Testis (tissue), 3 donors: Measurements from ENCODE around the gene KCNAB3. TPM values are rescaled to one million over a fixed set of nuclear protein-coding genes. Genes with fewer than 3 reads are reported as not detected.

ENCODE experiments used
- DNase-seq: peaks from one replicate; pipeline ENCODE4 v3.0.0-alpha.2; 2019
- H3K27ac ChIP-seq, 2 donors: fragments of 200-600 bp; sonication (generic); one replicate each; pipeline ENCODE4 v1.5.1; 2019
- H3K27me3 ChIP-seq: fragments of 200-600 bp; sonication (generic); one replicate; pipeline ENCODE4 v1.5.1; 2019
- H3K36me3 ChIP-seq: fragments of 200-600 bp; sonication (generic); one replicate; pipeline ENCODE4 v1.5.1; 2017; ENCODE audit warnings: low read depth; ENCODE audit errors: missing control alignments
- H3K4me1 ChIP-seq: fragments of 200-600 bp; sonication (generic); one replicate; pipeline ENCODE4 v1.5.1; 2019
- H3K4me3 ChIP-seq, 2 donors: fragments of 200-600 bp; sonication (generic); one replicate each; pipeline ENCODE4 v1.5.1; 2017 to 2019
- H3K9me3 ChIP-seq: fragments of 200-600 bp; sonication (generic); one replicate; pipeline ENCODE4 v1.5.1; 2017
- POLR2A ChIP-seq: fragments of 450-650 bp; IDR thresholded peaks from one replicate; pipeline ENCODE4 v1.6.1; 2017; ENCODE audit warnings: antibody characterized with exemption, mild to moderate bottlenecking, moderate library complexity
- whole genome bisulfite sequencing, 2 donors: methylation state at CpG; one replicate each; pipeline ENCODE4 v1.1.5; 2018; 5-methylcytosine and 5-hydroxymethylcytosine counted together
- intact Hi-C: fragments of 100-400 bp; cut with DNase I; formaldehyde crosslinking; loops from one replicate; pipeline ENCODE4 v1.15.1; 2023; ENCODE audit warnings: low total_unique reads
- polyA plus RNA-seq: library from polyadenylated mRNA; stranded (reverse); fragments of 350-450 nt; fragmentation: Illumina TruSeq; extraction: RNeasy Lipid Tissue Mini Kit (QIAGEN cat#74804); gene quantifications from one replicate; pipeline ENCODE4 v1.2.3, GENCODE V29; 2014; ENCODE audit warnings: low read depth, low replicate concordance; ENCODE audit not compliant: insufficient read depth
- total RNA-seq, 2 donors: library from RNA; depleted of rRNA; stranded (reverse); fragments of >200 nt; gene quantifications; one replicate each; pipeline ENCODE4 v1.2.3, GENCODE V29; 2016
- TF ChIP-seq, protein P1 (sequence below), 3 experiments: fragments of 450-650 bp in 2 of 3; fragments of 200-600 bp in 1 of 3; sonication (generic) in 1 of 3; IDR thresholded peaks; one replicate each; pipeline ENCODE4 v1.5.1; 2016 to 2019; ENCODE audit warnings: antibody characterized with exemption in 3 of 3, mild to moderate bottlenecking in 2 of 3, moderate library complexity in 1 of 3

KCNAB3 gene
- total and polyA plus RNA-seq, 3 donors from 2014 or later = 3.3 to 5.2 (median 4.3) TPM

DNA sequence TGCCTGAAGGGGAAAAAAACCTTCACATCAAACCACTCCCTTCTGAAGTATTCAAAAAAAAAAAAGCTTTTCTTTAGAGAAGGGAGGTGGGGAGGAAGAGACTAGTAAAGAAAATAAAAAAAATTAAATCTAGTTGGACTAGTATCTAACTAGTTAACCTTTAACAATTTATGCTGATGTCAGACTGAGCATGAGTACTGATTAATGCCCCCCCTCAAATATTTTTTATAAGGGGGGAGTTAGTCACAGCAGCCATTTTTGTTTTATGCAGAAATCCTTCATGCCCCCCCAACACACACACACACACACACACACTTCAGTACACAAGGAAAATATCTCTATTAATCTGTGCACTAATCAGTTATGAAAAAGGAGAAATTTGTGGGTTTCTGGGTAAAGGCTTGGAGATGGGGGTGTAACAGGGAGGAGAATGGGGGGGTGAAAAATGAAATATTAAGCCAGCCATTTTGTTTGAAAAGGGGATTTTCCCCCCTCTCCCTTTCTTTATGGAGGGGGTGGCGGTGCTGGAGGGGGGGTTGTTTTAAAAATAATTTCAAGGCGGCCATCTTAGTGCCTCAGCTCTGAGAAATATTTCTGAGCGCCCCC, 45.8 kb downstream of the KCNAB3 start:
- DNase-seq = no peak
- intact Hi-C loops = no loop called here

DNA sequence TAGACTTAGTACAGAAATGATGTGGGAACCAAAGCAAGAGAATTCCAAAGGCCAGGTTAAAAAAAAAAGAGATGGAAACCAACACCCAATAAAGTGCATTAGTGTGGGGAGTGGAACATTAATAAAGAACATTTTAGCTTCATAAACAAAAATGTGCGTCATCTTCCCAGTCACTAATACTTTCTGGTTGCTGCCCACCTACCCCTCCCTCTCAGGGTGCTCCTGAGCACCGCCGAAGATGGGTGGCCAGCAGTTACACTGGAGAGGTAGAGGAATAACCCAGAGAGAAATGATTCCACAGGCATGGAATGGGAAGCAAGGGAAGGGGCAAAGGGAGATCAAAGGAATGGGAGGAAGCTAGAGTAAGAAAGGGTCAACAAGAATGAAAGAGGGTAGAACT, 47.0 kb downstream of the KCNAB3 start:
- TF ChIP-seq POLR2A = no peak
- TF ChIP-seq, protein P1, sequence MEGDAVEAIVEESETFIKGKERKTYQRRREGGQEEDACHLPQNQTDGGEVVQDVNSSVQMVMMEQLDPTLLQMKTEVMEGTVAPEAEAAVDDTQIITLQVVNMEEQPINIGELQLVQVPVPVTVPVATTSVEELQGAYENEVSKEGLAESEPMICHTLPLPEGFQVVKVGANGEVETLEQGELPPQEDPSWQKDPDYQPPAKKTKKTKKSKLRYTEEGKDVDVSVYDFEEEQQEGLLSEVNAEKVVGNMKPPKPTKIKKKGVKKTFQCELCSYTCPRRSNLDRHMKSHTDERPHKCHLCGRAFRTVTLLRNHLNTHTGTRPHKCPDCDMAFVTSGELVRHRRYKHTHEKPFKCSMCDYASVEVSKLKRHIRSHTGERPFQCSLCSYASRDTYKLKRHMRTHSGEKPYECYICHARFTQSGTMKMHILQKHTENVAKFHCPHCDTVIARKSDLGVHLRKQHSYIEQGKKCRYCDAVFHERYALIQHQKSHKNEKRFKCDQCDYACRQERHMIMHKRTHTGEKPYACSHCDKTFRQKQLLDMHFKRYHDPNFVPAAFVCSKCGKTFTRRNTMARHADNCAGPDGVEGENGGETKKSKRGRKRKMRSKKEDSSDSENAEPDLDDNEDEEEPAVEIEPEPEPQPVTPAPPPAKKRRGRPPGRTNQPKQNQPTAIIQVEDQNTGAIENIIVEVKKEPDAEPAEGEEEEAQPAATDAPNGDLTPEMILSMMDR (IDR thresholded peaks at IDR 0.05) = no peak
- no peak for DNase-seq
- Histone ChIP-seq H3K36me3 (no peaks in the 10 kb centered on the region), H3K27me3 (no peaks in the 10 kb centered on the region), H3K4me3 (no peak overlapping the region), H3K27ac (peak overlapping the region in 1 of 2 donors; percentile 87), H3K4me1 (peaks cover 25% of the 10 kb centered on the region), H3K9me3 (no peaks in the 10 kb centered on the region)
- intact Hi-C loops = no loop called here
- WGBS, 2 donors = 71 to 82% methylated on average over 3 of the region's 3 CpGs

More for the DNA sequence above, 45.8 kb downstream of the KCNAB3 start:
- Histone ChIP-seq H3K27me3 (no peaks in the 10 kb centered on the region), H3K9me3 (no peaks in the 10 kb centered on the region), H3K36me3 (no peaks in the 10 kb centered on the region), H3K27ac (peak overlapping the region; percentile 82 to 87), H3K4me3 (peak overlapping the region; percentile 61 to 78), H3K4me1 (peaks cover 38% of the 10 kb centered on the region)
- WGBS, 2 donors = 0 to 3% methylated on average over 3 of the region's 3 CpGs
- TF ChIP-seq, protein P1 (IDR thresholded peaks at IDR 0.05) = no peak
- no peak for TF ChIP-seq POLR2A

DNA sequence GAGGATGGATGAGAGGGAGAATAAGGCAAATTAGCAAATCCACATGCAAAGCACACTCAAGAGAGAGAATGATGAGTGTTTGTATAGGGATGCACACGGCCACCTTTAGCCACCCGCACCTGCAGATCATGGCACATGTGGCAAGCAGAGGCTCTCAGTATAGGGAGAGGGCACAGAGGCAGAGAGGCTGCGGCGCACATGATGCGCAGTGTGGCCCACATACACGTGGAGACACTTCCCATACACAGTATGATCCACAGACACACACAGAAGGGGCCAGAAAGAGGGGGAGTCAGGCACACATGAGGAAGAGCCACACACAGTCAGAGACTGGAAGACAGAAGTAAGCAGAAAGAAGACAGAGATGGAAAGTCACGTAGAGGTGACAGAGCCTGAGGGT, 47.6 kb downstream of the KCNAB3 start:
- intact Hi-C loops = no loop called here
- Histone ChIP-seq H3K9me3 (no peaks in the 10 kb centered on the region), H3K4me1 (peaks cover 23% of the 10 kb centered on the region), H3K27me3 (no peaks in the 10 kb centered on the region), H3K4me3 (no peak overlapping the region), H3K36me3 (no peaks in the 10 kb centered on the region), H3K27ac (peak overlapping the region in 1 of 2 donors; percentile 87)
- WGBS, 2 donors = 63 to 65% methylated on average over 7 of the region's 7 CpGs
- DNase-seq = no peak
- no peak for TF ChIP-seq POLR2A
- TF ChIP-seq, protein P1 (IDR thresholded peaks at IDR 0.05) = no peak

DNA sequence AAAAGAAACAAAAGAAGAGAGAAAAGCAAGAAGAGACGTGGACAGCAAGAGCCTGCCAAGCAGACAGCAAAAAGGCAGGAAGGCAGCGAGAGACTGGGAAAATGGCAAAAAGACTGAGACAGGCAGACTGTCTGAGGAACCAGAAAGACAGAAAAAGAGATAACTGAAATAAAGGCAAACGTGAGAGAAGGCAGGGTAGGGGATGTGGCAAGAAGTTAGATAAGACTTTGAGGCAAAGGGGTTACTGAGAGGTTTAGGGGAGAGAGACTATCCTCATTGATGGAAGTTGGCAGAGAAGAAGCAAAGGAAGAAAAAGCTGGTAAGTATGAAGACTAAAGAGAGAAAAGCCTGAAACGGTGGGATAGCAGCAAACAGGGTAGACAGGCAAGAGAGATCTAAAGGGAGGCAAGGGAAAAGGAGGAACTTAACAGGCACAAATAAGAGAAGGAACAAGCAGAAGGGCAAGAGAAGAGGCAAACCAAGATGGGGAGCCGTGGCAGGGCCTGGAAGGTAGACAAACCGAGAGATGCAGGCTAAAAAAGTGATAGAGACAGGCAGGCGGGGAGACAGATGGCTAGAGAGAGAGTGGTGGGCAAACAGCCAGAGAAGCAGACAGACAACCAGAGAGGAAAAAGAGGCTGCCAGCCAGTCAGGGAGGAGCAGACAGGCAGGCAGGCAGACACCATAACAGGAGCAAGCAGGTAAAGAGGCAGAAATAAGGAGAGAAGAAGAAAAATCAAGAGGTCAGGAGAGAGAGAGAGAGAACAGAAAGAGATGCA, 48.2 kb downstream of the KCNAB3 start:
- no peaks in the 10 kb centered on the region for H3K36me3 ChIP-seq
- H3K9me3 ChIP-seq = no peaks in the 10 kb centered on the region
- peak; percentile 49 for DNase-seq
- H3K4me1 ChIP-seq = peaks cover 17% of the 10 kb centered on the region
- TF ChIP-seq POLR2A = no peak
- TF ChIP-seq, protein P1 (IDR thresholded peaks at IDR 0.05) = no peak
- H3K27ac ChIP-seq = peak overlapping the region in 1 of 2 donors; percentile 11
- no peaks in the 10 kb centered on the region for H3K27me3 ChIP-seq
- intact Hi-C loops = no loop called here
- H3K4me3 ChIP-seq = no peak overlapping the region
- WGBS, 2 donors = 43 to 48% methylated on average over 7 of the region's 7 CpGs
